Liver (tissue), 9 donors: Measurements from ENCODE around the gene PSMB3. TPM values are rescaled to one million over a fixed set of nuclear protein-coding genes. Genes with fewer than 3 reads are reported as not detected.

Experiments
- DNase-seq: peaks from one replicate; pipeline ENCODE4 v3.0.0-alpha.2; 2017; ENCODE audit warnings: low spot score
- H3K27ac ChIP-seq, 2 donors: one replicate each; pipeline ENCODE4 v1.7.0; 2013; ENCODE audit warnings: inconsistent platforms in 2 of 2, low read length in 2 of 2, control low read depth in 1 of 2, low read depth in 1 of 2, mild to moderate bottlenecking in 1 of 2
- H3K27me3 ChIP-seq, 4 donors: one replicate each; pipeline versions ENCODE4 v1.6.1 to v1.7.0; 2013; ENCODE audit warnings: low read length in 3 of 4, inconsistent platforms in 1 of 4, mild to moderate bottlenecking in 1 of 4, moderate library complexity in 1 of 4; ENCODE audit not compliant: control insufficient read depth in 4 of 4, insufficient read depth in 4 of 4
- H3K36me3 ChIP-seq, 4 donors: one replicate each; pipeline versions ENCODE4 v1.6.1 to v1.7.0; 2013; ENCODE audit warnings: low read length in 3 of 4, mild to moderate bottlenecking in 3 of 4, low read depth in 1 of 4, moderate library complexity in 1 of 4; ENCODE audit not compliant: control insufficient read depth in 4 of 4, insufficient read depth in 3 of 4
- H3K4me1 ChIP-seq, 4 donors: one replicate each; pipeline versions ENCODE4 v1.6.1 to v1.7.0; 2013; ENCODE audit warnings: low read length in 3 of 4, mild to moderate bottlenecking in 3 of 4, moderate library complexity in 1 of 4; ENCODE audit not compliant: control insufficient read depth in 4 of 4, insufficient read depth in 4 of 4
- H3K4me3 ChIP-seq, 3 donors: one replicate each; pipeline versions ENCODE4 v1.6.1 to v1.7.0; 2013; ENCODE audit warnings: low read length in 3 of 3, control low read depth in 1 of 3, low read depth in 1 of 3, mild to moderate bottlenecking in 1 of 3
- H3K9ac ChIP-seq, 2 donors: one replicate each; pipeline ENCODE4 v1.7.0; 2013; ENCODE audit warnings: low read length in 2 of 2, mild to moderate bottlenecking in 2 of 2, moderate library complexity in 2 of 2, control low read depth in 1 of 2, low read depth in 1 of 2
- H3K9me3 ChIP-seq, 4 donors: one replicate each; pipeline versions ENCODE4 v1.6.1 to v1.7.0; 2013; ENCODE audit warnings: low read length in 3 of 4; ENCODE audit not compliant: control insufficient read depth in 4 of 4
- ATF3 ChIP-seq: IDR thresholded peaks from 2 replicates; pipeline ENCODE4 v1.6.1; 2016; ENCODE audit warnings: antibody characterized with exemption
- CTCF ChIP-seq: fragments of 150-350 bp; IDR thresholded peaks from 2 replicates; pipeline ENCODE4 v1.5.1; 2017; ENCODE audit warnings: improper control_type of control experiment, low read depth, low read length; ENCODE audit not compliant: missing input control
- EGR1 ChIP-seq, 2 donors: IDR thresholded peaks; 2 replicates each; pipeline ENCODE4 v1.6.1; 2016 to 2018; ENCODE audit warnings: antibody characterized with exemption in 2 of 2, low read depth in 2 of 2
- FOXA1 ChIP-seq: IDR thresholded peaks from 2 replicates; pipeline ENCODE4 v1.6.1; 2016; ENCODE audit warnings: antibody characterized with exemption
- FOXA2 ChIP-seq: IDR thresholded peaks from 2 replicates; pipeline ENCODE4 v1.6.1; 2016; ENCODE audit warnings: antibody characterized with exemption
- GABPA ChIP-seq, 2 donors: IDR thresholded peaks in 1 of 2; conservative IDR thresholded peaks in 1 of 2; 2 replicates each; pipeline ENCODE4 v1.6.1; 2016; ENCODE audit warnings: antibody characterized with exemption in 2 of 2, mild to moderate bottlenecking in 1 of 2, moderate library complexity in 1 of 2
- HNF4A ChIP-seq, 2 donors: conservative IDR thresholded peaks; 2 replicates each; pipeline ENCODE4 v1.6.1; 2016; ENCODE audit warnings: antibody characterized with exemption in 2 of 2, mild to moderate bottlenecking in 2 of 2
- HNF4G ChIP-seq: IDR thresholded peaks from 2 replicates; pipeline ENCODE4 v1.6.1; 2016; ENCODE audit warnings: antibody characterized with exemption
- JUND ChIP-seq, 2 donors: IDR thresholded peaks; 2 replicates each; pipeline ENCODE4 v1.6.1; 2016; ENCODE audit warnings: antibody characterized with exemption in 2 of 2
- MAX ChIP-seq: IDR thresholded peaks from 2 replicates; pipeline ENCODE4 v1.6.1; 2016; ENCODE audit warnings: antibody characterized with exemption
- NR2F2 ChIP-seq: IDR thresholded peaks from 2 replicates; pipeline ENCODE4 v1.6.1; 2016; ENCODE audit warnings: antibody characterized with exemption
- RAD21 ChIP-seq, 2 donors: IDR thresholded peaks; 2 replicates each; pipeline ENCODE4 v1.6.1; 2016; ENCODE audit warnings: antibody characterized with exemption in 2 of 2, mild to moderate bottlenecking in 2 of 2
- REST ChIP-seq: IDR thresholded peaks from 2 replicates; pipeline ENCODE4 v1.6.1; 2016; ENCODE audit warnings: antibody characterized with exemption, mild to moderate bottlenecking
- RXRA ChIP-seq, 2 donors: IDR thresholded peaks; 2 replicates each; pipeline ENCODE4 v1.6.1; 2017 to 2018; ENCODE audit warnings: antibody characterized with exemption in 2 of 2, mild to moderate bottlenecking in 1 of 2
- SP1 ChIP-seq: IDR thresholded peaks from 2 replicates; pipeline ENCODE4 v1.6.1; 2018; ENCODE audit warnings: antibody characterized with exemption, mild to moderate bottlenecking
- TAF1 ChIP-seq: conservative IDR thresholded peaks from 2 replicates; pipeline ENCODE4 v1.6.1; 2016; ENCODE audit warnings: antibody characterized with exemption, mild to moderate bottlenecking
- YY1 ChIP-seq: IDR thresholded peaks from 2 replicates; pipeline ENCODE4 v1.6.1; 2016; ENCODE audit warnings: antibody characterized with exemption, mild to moderate bottlenecking
- ZBTB33 ChIP-seq: IDR thresholded peaks from 2 replicates; pipeline ENCODE4 v1.6.1; 2016; ENCODE audit warnings: antibody characterized with exemption
- WGBS: extraction: QIAGEN DNeasy Blood & Tissue Kit; methylation state at CpG from one replicate; pipeline ENCODE4 v1.1.7; 2013; 5-methylcytosine and 5-hydroxymethylcytosine counted together
- polyA plus RNA-seq, 2 donors: library from polyadenylated mRNA; stranded (reverse) in 1 of 2; unstranded in 1 of 2; fragments of 200-250 nt in 1 of 2; fragments of >200 nt in 1 of 2; fragmentation: Nextera tagmentation in 1 of 2; extraction: Ambion mirVana in 1 of 2; gene quantifications; one replicate each; pipeline versions ENCODE4 v1.2.1 to v1.2.3, GENCODE V29; 2013 to 2015
- total RNA-seq, 2 donors: library from RNA; depleted of rRNA; stranded (reverse); fragments of >200 nt; gene quantifications; one replicate each; pipeline ENCODE4 v1.2.3, GENCODE V29; 2014
- donor health status: healthy.
- donor health status: healthy.
- donor health status: healthy.
- donor health status: healthy.
- donor health status: healthy.

The PSMB3 gene
- total and polyA plus RNA-seq, 4 donors: 121 to 279 (median 169) TPM

GRCh38 chr17:38716368-38717005 is 36.1 kb upstream of the PSMB3 start:
- Histone ChIP-seq H3K4me1 (peaks cover 0 to 4% (median 0%) of the 10 kb centered on the region in 4 donors), H3K9me3 (no peaks in the 10 kb centered on the region), H3K4me3 (no peak overlapping the region), H3K27me3 (no peaks in the 10 kb centered on the region), H3K36me3 (peaks cover 7 to 54% (median 15%) of the 10 kb centered on the region in 4 donors), H3K27ac (no peak overlapping the region), H3K9ac (no peak overlapping the region)
- TF ChIP-seq FOXA1 (no peak), HNF4G (no peak), FOXA2 (no peak), CTCF (no peak), TAF1 (no peak), RXRA (IDR thresholded peaks at IDR 0.05) (no peak), SP1 (no peak), NR2F2 (no peak), ATF3 (no peak), MAX (no peak), REST (no peak), HNF4A (conservative IDR thresholded peaks at IDR 0.05) (no peak), JUND (IDR thresholded peaks at IDR 0.05) (no peak), EGR1 (IDR thresholded peaks at IDR 0.05; ENCODE audit: low read depth in 2 of 2) (no peak), ZBTB33 (no peak), GABPA (IDR thresholded peaks at IDR 0.05 in 1 of 2, conservative IDR thresholded peaks at IDR 0.05 in 1 of 2) (no peak), RAD21 (IDR thresholded peaks at IDR 0.05) (no peak), YY1 (no peak)
- DNase-seq: no peak
- 89% methylated on average over 18 of the region's 18 CpGs for WGBS
